HL-60 (cell line): Measurements from ENCODE around the gene AFF3.

Experiments
- CTCF ChIP-seq: IDR thresholded peaks from one replicate; pipeline ENCODE4 v1.5.1; 2011; ENCODE audit warnings: low read length, control low read depth, inconsistent platforms; ENCODE audit not compliant: insufficient read depth
- GABPA ChIP-seq: IDR thresholded peaks from 2 replicates; pipeline ENCODE4 v1.6.1; 2012; ENCODE audit warnings: low read depth
- POLR2AphosphoS5 ChIP-seq: IDR thresholded peaks from 2 replicates; pipeline ENCODE4 v1.6.1; 2012; ENCODE audit warnings: low read depth
- REST ChIP-seq: IDR thresholded peaks from 2 replicates; pipeline ENCODE4 v1.6.1; 2012; ENCODE audit warnings: low read depth; ENCODE audit not compliant: insufficient replicate concordance
- SPI1 ChIP-seq: IDR thresholded peaks from 2 replicates; pipeline ENCODE4 v1.6.1; 2012; ENCODE audit warnings: low read depth, mild to moderate bottlenecking, borderline replicate concordance

GRCh38 chr2:99729104-99730025, 413.0 kb downstream of the AFF3 start:
- TF ChIP-seq CTCF (no peak), GABPA (no peak), POLR2AphosphoS5 (no peak), REST (no peak), SPI1 (no peak)
